H9 (cell line): Measurements from ENCODE around the gene NEK11. TPM values are rescaled to one million over a fixed set of nuclear protein-coding genes. Genes with fewer than 3 reads are reported as not detected.

Experiments
- DNase-seq: peaks from one replicate; pipeline ENCODE4 v3.0.0-alpha.2; 2017
- H2AFZ ChIP-seq: one replicate; pipeline ENCODE4 v1.6.1; 2013; ENCODE audit warnings: mild to moderate bottlenecking, low read length, control low read depth, moderate library complexity
- H2AK5ac ChIP-seq: 2 replicates; pipeline ENCODE4 v1.6.1; 2013; ENCODE audit warnings: low read length, control low read depth, mixed read lengths; ENCODE audit not compliant: insufficient read length
- H2BK120ac ChIP-seq: one replicate; pipeline ENCODE4 v1.6.1; 2013; ENCODE audit warnings: low read depth, mild to moderate bottlenecking, low read length, control low read depth, inconsistent platforms; ENCODE audit not compliant: poor library complexity, severe bottlenecking
- H2BK12ac ChIP-seq: 2 replicates; pipeline ENCODE4 v1.6.1; 2013; ENCODE audit warnings: low read length, control low read depth, mixed read lengths, low read depth; ENCODE audit not compliant: insufficient read length
- H2BK15ac ChIP-seq: 2 replicates; pipeline ENCODE4 v1.6.1; 2013; ENCODE audit warnings: low read depth, low read length, control low read depth
- H2BK20ac ChIP-seq: one replicate; pipeline ENCODE4 v1.6.1; 2013; ENCODE audit warnings: low read depth, mild to moderate bottlenecking, low read length, control low read depth, inconsistent platforms; ENCODE audit not compliant: poor library complexity, severe bottlenecking
- H2BK5ac ChIP-seq: 2 replicates; pipeline ENCODE4 v1.6.1; 2013; ENCODE audit warnings: low read length, control low read depth, mixed read lengths; ENCODE audit not compliant: insufficient read length
- H3K14ac ChIP-seq: 2 replicates; pipeline ENCODE4 v1.6.1; 2013; ENCODE audit warnings: low read length, control low read depth; ENCODE audit not compliant: insufficient read depth
- H3K18ac ChIP-seq: 2 replicates; pipeline ENCODE4 v1.6.1; 2013; ENCODE audit warnings: low read depth, mild to moderate bottlenecking, mixed read lengths, low read length, control low read depth; ENCODE audit not compliant: insufficient read length
- H3K23ac ChIP-seq: 2 replicates; pipeline ENCODE4 v1.6.1; 2013; ENCODE audit warnings: low read length, control low read depth, mixed read lengths, low read depth; ENCODE audit not compliant: insufficient read length
- H3K23me2 ChIP-seq: 2 replicates; pipeline ENCODE4 v1.6.1; 2013; ENCODE audit warnings: low read depth, mild to moderate bottlenecking, mixed read lengths, low read length, control low read depth; ENCODE audit not compliant: insufficient read length, poor library complexity, severe bottlenecking
- H3K27ac ChIP-seq: 2 replicates; pipeline ENCODE4 v1.5.1; 2013; ENCODE audit warnings: low read length, control low read depth, mixed read lengths, low read depth; ENCODE audit not compliant: insufficient read length
- H3K27me3 ChIP-seq: 2 replicates; pipeline ENCODE4 v1.6.1; 2013; ENCODE audit warnings: low read length, control low read depth, inconsistent platforms; ENCODE audit not compliant: insufficient read depth
- H3K4ac ChIP-seq: 2 replicates; pipeline ENCODE4 v1.6.1; 2013; ENCODE audit warnings: low read depth, mild to moderate bottlenecking, control low read depth, inconsistent platforms, low read length, moderate library complexity
- H3K4me1 ChIP-seq: 2 replicates; pipeline ENCODE4 v1.6.1; 2013; ENCODE audit warnings: low read length, control low read depth, inconsistent platforms; ENCODE audit not compliant: insufficient read depth
- H3K4me2 ChIP-seq: 2 replicates; pipeline ENCODE4 v1.6.1; 2013; ENCODE audit warnings: low read length, control low read depth, mixed read lengths; ENCODE audit not compliant: insufficient read length, insufficient read depth
- H3K56ac ChIP-seq: 2 replicates; pipeline ENCODE4 v1.6.1; 2013; ENCODE audit warnings: low read depth, mild to moderate bottlenecking, mixed read lengths, low read length, control low read depth; ENCODE audit not compliant: insufficient read length
- H3K79me1 ChIP-seq: 2 replicates; pipeline ENCODE4 v1.6.1; 2013; ENCODE audit warnings: low read depth, mild to moderate bottlenecking, moderate library complexity, low read length, control low read depth, inconsistent platforms; ENCODE audit not compliant: insufficient read depth, poor library complexity, severe bottlenecking
- H3K79me2 ChIP-seq: 2 replicates; pipeline ENCODE4 v1.6.1; 2013; ENCODE audit warnings: low read length, control low read depth, inconsistent platforms; ENCODE audit not compliant: insufficient read depth
- H3K9ac ChIP-seq: 2 replicates; pipeline ENCODE4 v1.6.1; 2013; ENCODE audit warnings: low read length, control low read depth, mixed read lengths; ENCODE audit not compliant: insufficient read length; ENCODE audit errors: extremely low read depth
- H3K9me3 ChIP-seq: one replicate; pipeline ENCODE4 v1.6.1; 2013; ENCODE audit warnings: low read depth, low read length, inconsistent platforms; ENCODE audit not compliant: control insufficient read depth
- H3T11ph ChIP-seq: one replicate; pipeline ENCODE4 v1.6.1; 2013; ENCODE audit warnings: mild to moderate bottlenecking, low read length, control low read depth, inconsistent platforms
- H4K20me1 ChIP-seq: one replicate; pipeline ENCODE4 v1.6.1; 2013; ENCODE audit not compliant: control insufficient read depth, insufficient read length, insufficient read depth
- H4K5ac ChIP-seq: 2 replicates; pipeline ENCODE4 v1.6.1; 2013; ENCODE audit warnings: low read depth, mild to moderate bottlenecking, mixed read lengths, low read length, control low read depth; ENCODE audit not compliant: insufficient read length
- H4K8ac ChIP-seq: replicated peaks from 2 replicates; pipeline ENCODE4 v1.6.1; 2013; ENCODE audit warnings: low read length, control low read depth, mixed read lengths, low read depth; ENCODE audit not compliant: insufficient read length
- H4K91ac ChIP-seq: 2 replicates; pipeline ENCODE4 v1.6.1; 2013; ENCODE audit warnings: low read depth, mild to moderate bottlenecking, moderate library complexity, mixed read lengths, low read length, control low read depth; ENCODE audit not compliant: insufficient read length
- H3K27ac Mint-ChIP-seq, 3 experiments: 2 replicates in 2 of 3; 3 replicates in 1 of 3; pipeline ENCODE4 v1.8.0; 2020 to 2021; ENCODE audit warnings: mixed read lengths in 3 of 3, mild to moderate bottlenecking in 1 of 3, moderate library complexity in 1 of 3
- H3K27me3 Mint-ChIP-seq: 2 replicates; pipeline ENCODE4 v1.8.0; 2021; ENCODE audit warnings: low read depth, mild to moderate bottlenecking, moderate library complexity, mixed read lengths
- H3K36me3 Mint-ChIP-seq, 3 experiments: 2 replicates in 2 of 3; 3 replicates in 1 of 3; pipeline ENCODE4 v1.8.0; 2020 to 2021; ENCODE audit warnings: low read depth in 3 of 3, mixed read lengths in 3 of 3; ENCODE audit not compliant: insufficient read depth in 1 of 3
- H3K4me1 Mint-ChIP-seq, 2 experiments: 2 replicates each; pipeline ENCODE4 v1.8.0; 2020; ENCODE audit warnings: mixed read lengths in 2 of 2
- H3K4me3 Mint-ChIP-seq, 2 experiments: 2 replicates in 1 of 2; 3 replicates in 1 of 2; pipeline ENCODE4 v1.8.0; 2020 to 2021; ENCODE audit warnings: mild to moderate bottlenecking in 2 of 2, mixed read lengths in 2 of 2, moderate library complexity in 1 of 2
- H3K9me3 Mint-ChIP-seq, 2 experiments: 2 replicates in 1 of 2; 3 replicates in 1 of 2; pipeline ENCODE4 v1.8.0; 2020; ENCODE audit warnings: mild to moderate bottlenecking in 2 of 2, mixed read lengths in 2 of 2, moderate library complexity in 1 of 2
- WGBS: extraction: QIAGEN DNeasy Blood & Tissue Kit; methylation state at CpG from one replicate; pipeline ENCODE4 v1.1.7; 2013; ENCODE audit warnings: missing lambda C conversion rate, low lambda C conversion rate, mixed read lengths; ENCODE audit not compliant: insufficient read length; ENCODE audit errors: extremely low coverage; 5-methylcytosine and 5-hydroxymethylcytosine counted together
- total RNA-seq: library from RNA; stranded (reverse); gene quantifications from 2 replicates; pipeline ENCODE4 v1.2.1, GENCODE V29; 2021
- TF ChIP-seq, protein P1 (sequence below): fragments of 200-600 bp; sonication (generic); conservative IDR thresholded peaks from 3 replicates; pipeline ENCODE4 v1.8.0; 2021; ENCODE audit warnings: antibody characterized with exemption, mild to moderate bottlenecking

NEK11 gene
- total RNA-seq, 1 experiment from 2014 or later, result 2.5 TPM

GRCh38 chr3:131107637-131108433 lies 81.2 kb downstream of the NEK11 start:
- Histone ChIP-seq H2BK5ac (no peak overlapping the region), H3K18ac (no peak overlapping the region), H3K27me3 (no peaks in the 10 kb centered on the region), H3K4me1 (no peaks in the 10 kb centered on the region), H3K9me3 (no peaks in the 10 kb centered on the region), H3K23me2 (no peaks in the 10 kb centered on the region), H3K9ac (no peak overlapping the region), H3K4me2 (no peak overlapping the region), H4K91ac (no peak overlapping the region), H4K20me1 (no peaks in the 10 kb centered on the region), H2AFZ (no peak overlapping the region), H3K4ac (no peak overlapping the region), H3K79me1 (no peaks in the 10 kb centered on the region), H2AK5ac (no peak overlapping the region), H3K56ac (no peak overlapping the region), H2BK20ac (no peak overlapping the region), H3T11ph (no peak overlapping the region), H3K14ac (no peak overlapping the region), H4K8ac (no peak overlapping the region), H2BK120ac (no peak overlapping the region), H4K5ac (no peak overlapping the region), H2BK12ac (no peak overlapping the region), H3K27ac (no peak overlapping the region), H3K23ac (no peak overlapping the region), H3K79me2 (no peaks in the 10 kb centered on the region), H2BK15ac (no peak overlapping the region)
- no peaks in the 10 kb centered on the region for H3K36me3 Mint-ChIP-seq
- TF ChIP-seq, protein P1, sequence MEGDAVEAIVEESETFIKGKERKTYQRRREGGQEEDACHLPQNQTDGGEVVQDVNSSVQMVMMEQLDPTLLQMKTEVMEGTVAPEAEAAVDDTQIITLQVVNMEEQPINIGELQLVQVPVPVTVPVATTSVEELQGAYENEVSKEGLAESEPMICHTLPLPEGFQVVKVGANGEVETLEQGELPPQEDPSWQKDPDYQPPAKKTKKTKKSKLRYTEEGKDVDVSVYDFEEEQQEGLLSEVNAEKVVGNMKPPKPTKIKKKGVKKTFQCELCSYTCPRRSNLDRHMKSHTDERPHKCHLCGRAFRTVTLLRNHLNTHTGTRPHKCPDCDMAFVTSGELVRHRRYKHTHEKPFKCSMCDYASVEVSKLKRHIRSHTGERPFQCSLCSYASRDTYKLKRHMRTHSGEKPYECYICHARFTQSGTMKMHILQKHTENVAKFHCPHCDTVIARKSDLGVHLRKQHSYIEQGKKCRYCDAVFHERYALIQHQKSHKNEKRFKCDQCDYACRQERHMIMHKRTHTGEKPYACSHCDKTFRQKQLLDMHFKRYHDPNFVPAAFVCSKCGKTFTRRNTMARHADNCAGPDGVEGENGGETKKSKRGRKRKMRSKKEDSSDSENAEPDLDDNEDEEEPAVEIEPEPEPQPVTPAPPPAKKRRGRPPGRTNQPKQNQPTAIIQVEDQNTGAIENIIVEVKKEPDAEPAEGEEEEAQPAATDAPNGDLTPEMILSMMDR, result no peak
- H3K4me3 Mint-ChIP-seq, result no peak overlapping the region
- WGBS, result no CpG with 5 or more reads among the region's 4 CpGs
- H3K9me3 Mint-ChIP-seq, result no peaks in the 10 kb centered on the region
- no peak overlapping the region for H3K27ac Mint-ChIP-seq
- DNase-seq, result no peak
- H3K27me3 Mint-ChIP-seq, result no peaks in the 10 kb centered on the region
- H3K4me1 Mint-ChIP-seq, result no peaks in the 10 kb centered on the region
